Kasumi-1 (cell line): ENCODE results near the gene TBC1D16.

ENCODE experiments used
- DNase-seq, 2 experiments: peaks; one replicate each; lab custom pipeline; 2025; lab: John Stamatoyannopoulos, UW

TBC1D16 gene

GRCh38 chr17:80024206-80024972 lies 11.3 kb downstream of the TBC1D16 start:
- no peak for DNase-seq

- DNase-seq, result no peak
Observed at GRCh38 chr17:80023481-80024205, 12.0 kb downstream of the TBC1D16 start.

DNA sequence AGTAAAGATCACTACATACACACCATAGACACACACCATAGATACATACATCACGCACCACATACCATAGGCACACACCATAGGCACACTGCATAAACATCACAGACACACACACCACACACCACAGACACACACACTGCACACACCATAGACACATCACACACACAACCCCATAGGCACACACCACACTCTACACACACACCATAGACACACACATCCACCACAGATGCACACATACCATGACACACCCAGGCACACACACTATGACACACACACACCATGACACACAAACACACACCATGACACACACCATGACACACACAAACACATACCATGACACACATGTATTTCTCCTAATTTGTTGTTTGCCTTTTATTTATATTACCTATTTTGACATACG lies 14.1 kb downstream of the TBC1D16 start:
- DNase-seq, result no peak

GRCh38 chr17:80018917-80019651 lies 16.6 kb downstream of the TBC1D16 start:
- DNase-seq, result no peak

DNA sequence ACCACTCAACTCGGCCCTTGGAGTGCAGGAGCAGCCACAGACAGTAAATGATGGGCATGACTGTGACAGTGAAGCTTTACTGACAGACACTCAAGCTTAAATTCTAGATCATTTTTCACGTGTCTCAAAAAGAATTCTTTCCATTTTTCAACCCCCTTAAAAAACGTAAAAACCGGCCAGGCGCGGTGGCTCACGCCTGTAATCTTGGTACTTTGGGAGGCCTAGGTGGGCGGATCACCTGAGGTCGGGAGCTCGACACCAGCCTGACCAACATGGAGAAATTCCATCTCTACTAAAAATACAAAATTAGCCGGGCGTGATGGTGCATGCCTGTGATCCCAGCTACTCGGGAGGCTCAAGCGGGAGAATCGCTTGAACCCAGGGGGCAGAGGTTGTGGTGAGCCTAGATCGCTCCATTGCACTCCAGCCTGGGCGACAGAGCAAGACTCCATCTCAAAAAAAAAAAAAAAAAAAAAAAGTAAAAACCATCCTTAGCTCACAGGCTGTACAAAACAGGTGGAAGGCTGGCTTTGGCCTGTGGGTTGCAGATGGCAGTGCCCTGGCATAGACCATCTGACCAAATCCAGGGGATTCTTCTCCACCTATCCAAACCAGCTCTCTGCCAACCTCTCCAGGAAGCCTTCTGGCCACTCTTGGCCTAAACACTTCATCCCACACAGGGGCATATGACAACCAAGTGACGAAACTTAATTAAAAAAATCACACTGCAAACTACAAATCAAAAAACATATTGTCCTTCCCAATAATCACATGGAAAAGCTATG lies 18.3 kb downstream of the TBC1D16 start:
- no peak for DNase-seq

DNA sequence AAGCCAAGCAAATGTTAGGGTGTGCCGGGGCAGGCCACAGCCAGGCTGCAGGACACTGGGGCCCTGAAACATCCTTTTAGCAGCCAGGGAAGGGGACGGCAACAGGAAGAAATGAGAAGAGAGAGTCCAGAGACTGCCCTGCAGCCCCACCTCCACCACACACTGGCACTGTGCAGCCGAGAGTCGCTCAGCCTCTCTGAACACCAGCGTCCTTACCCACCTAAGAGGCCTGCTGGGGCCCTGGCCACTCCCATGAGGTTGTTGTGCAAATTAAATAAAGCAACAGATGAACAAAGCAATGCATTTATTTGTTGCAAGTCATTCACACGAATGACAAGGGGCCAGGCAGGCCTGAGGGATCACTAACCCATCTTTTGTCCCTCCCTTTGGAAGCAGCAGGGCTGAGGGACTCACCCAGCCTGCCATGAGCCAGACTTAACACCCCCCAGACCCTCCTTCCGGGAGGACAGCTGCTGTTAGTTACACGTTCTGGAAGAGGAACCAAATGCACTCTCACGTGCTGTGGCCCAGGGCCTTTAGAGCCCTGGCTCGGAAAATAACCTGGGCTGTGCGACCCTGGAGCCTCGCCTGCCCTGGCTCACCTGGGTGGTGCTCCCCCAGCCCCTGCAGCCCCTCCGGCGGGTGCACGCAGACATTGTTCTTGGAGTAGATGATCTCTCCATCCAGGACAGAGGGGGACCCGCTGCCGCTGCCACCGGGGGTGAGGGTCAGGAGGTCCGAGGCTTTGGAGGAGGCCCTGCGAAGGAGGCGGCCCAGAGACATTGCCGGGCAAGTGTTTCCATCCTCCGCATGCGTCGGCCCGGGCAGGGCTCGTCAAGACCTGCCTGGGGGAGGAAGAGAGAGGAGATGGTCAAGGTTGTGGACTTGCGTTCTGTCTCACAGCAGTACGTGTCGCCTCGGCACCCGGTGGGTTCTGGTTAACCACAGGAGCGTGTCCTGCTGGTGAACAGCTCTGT lies 22.6 kb downstream of the TBC1D16 start:
- no peak for DNase-seq

- DNase-seq, result no peak
Observed at GRCh38 chr17:80011989-80012555, 23.6 kb downstream of the TBC1D16 start.

DNA sequence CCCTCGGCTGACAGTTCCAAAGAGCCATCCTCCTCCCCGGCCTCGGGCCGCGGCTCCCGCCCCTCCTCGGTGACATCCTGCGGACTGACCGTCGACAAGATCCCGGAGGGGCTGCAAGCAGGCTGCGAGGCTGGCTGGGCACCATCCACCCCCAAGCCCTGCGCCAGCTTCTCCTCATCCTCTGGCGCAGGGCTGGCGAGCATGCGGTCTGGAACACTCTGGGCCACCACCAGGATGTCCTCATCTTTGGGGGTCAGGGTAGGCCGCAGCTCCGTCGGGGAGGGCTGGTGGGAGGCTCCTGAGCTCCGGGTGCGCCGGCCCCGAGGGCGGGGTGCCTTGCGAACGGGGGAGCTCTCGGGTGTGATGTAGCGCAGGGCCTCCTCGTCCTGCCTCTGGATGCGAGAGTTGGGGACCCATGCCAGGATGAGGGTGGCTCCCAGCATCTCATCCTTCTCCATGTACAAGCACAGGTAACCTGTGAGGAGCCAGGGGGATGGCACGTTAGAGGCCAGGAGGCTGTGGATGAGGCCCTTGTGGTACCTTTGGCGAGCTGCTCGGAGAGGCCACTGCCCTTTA lies 25.3 kb downstream of the TBC1D16 start:
- no peak for DNase-seq

DNA sequence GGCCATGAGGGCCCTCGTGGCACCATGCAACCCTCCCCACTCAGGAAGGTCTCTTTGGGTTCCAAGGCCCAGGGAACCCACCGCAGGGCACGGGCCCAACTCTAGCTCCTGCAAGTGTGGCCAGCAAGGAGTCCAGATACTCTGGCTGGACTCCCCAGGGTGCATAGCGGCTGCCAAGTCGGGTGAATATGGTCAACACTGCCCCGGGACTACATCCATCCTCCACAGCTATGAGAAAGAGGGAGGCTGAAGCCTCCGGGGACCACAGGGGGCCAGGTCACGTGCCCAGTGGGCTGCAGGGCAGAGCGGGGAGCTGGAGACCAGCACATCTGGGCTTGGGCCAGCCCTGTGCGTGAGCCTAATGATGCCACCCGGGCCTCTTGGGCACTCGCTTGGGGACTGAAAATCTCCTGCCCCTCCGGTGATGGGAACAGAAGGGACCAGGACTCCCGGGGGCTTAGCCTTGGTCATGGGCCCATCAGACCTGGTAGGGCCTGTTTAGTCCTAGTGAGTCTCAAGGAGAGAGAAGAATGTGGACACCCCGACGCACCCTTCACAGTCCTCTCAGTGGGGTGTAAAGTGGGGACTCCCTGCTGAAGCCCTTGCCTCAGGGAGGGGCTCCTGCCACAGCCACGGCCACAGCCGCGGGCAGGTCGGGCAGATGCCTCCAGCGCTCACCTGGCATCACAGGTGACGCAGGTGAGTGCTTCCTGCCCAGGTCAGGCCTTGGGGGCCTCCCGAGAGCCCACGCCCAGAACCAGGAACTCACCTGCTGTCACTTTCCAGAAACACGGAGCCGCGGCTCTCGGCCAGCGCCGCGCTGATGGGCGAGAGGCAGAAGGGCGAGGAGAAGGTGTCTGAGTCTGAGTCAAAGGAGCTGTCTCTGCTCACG lies 26.0 kb downstream of the TBC1D16 start:
- DNase-seq, result no peak

GRCh38 chr17:80008848-80009247 lies 26.8 kb downstream of the TBC1D16 start:
- no peak for DNase-seq

DNA sequence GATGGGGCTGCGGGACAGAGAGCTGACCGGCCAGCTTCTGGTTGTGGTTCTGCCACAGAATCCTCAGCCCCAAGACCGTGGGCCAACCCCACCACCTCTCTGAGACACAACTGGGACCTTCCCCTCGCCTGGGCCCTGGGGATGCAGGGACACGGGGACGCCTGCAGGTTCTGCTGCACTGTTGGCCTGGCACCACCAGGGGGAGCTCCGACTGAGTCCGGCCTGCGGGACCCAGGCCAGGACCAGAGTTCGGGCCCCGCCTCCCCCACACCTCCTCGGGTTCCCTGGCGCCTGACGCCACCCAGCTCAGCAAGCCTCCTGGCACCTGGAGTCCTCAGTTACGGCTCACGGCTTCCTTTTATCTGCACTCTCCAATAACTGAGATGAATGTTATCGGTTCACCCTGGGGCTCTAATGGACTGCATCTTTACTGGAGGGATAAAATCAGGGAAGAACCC lies 27.3 kb downstream of the TBC1D16 start:
- peak; percentile 61 to 64 for DNase-seq

- no peak for DNase-seq
Observed at GRCh38 chr17:80007939-80008338, 27.7 kb downstream of the TBC1D16 start.

DNA sequence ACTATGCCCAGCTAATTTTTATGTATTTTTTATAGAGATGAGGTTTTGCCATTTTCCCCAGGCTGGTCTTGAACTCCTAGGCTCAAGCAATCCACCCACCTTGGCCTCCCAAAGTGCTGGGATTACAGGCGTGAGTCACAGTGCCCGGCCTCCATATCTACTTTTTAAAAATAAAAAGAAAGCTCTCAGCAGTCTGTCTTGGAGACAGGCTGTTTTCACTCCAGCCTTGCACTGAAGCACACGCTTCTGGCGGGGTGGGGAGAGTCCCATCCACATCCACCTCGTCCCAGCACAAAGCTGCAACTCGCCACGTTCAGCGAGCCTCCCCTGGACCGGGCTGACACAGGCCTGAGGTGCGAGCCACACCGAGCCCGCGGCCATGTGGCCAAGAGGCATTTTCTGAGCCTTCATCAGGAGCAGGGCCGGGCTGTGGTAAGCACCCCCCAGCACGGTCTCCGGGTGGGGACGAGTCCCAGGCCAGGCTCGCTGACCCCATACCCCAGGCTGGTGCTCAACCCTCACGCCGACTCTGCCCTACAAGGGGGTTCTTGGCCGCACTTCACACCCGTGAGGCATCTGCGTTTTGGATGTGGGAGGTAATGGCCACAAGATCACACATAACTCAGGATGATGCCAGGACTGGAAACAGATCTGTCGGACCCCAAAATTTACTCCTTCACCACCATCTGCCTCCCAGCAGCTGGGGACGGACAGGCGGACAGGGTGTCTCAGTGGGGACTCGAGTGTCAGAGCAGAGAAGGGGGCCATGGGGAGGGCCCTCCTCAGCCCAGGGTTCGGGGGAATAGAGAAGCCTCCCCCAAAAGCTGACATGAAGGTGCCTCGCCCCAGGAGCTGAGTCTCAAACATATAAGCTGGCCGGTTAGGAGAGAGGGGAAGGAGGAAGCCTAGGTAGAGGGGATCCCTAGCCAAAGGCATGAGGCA lies 28.6 kb downstream of the TBC1D16 start:
- no peak for DNase-seq

- no peak for DNase-seq
Observed at GRCh38 chr17:80006339-80006720, 29.3 kb downstream of the TBC1D16 start.

DNA sequence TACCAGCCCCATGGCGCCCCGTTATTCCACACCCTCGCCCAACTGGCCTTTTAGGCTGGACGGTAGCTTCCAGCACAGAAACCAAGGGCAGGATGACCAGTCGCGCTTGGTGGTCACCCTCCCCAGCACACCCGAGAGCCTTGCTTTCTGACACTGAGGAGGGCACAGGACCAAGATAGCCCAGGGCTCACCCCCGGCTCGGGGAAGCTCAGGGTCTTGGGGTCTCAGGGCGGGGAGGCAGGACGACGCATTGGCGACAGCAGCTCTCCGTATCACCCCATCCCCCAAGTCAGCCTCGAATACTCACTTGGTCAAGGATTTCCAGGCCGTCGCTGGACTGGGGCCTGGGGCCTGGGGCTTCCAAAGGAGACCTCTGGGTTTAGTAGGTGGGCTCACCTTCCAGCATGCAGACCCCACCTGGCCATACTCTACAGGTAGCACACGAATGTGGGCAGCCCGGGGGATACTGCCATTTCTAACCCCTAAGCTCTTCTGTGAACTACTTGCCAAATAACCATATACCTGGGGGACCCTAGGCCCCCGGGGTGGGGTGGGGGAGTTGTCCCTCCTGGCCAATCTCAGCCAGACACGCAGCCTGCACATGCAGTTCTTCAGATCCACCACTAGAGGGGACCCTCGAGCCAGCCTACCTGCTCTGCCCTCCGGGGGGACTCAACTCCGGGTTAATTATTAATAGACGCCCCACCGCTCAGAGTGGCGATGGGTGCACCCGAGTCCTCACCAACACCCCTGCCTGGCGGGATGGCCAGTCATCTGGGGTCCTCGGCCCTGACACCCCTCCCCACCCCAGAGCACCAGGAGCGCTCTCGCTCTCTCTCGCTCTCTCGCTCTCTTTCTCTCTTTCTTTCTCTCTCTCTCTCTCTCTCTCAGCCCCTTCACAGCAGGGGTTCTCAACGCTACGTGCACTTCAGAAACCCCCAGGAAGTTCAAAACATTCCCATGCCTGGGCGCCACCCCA lies 30.0 kb downstream of the TBC1D16 start:
- peak; percentile 57 to 58 for DNase-seq

DNA sequence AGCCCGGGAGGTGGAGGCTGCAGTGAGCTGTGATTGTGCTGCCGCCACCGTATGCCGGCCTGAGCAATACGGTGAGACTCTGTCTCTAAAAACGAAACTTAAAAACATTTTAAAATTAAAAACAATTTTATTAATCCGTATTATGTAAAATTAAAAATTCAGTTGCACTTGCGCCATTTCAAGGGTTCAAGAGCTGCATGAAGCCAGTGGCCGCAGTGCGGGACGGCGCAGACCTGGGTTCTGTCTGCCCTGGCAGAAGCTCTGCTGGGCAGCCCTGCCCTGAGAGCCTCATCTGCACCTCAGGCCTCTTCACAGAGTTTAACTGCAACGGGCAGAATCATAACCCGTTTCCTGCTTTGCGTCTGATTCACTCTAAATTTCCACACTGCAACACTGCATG lies 31.7 kb downstream of the TBC1D16 start:
- DNase-seq, result no peak
